AG04449 (cell line): ENCODE measurements around the gene C10orf143.
"Not testable (repeated sequence)": the region's sequence is repeated elsewhere in the genome, so short reads cannot be mapped to it uniquely, and the experiment has no call there.

Experiments used
- CTCF ChIA-PET: fragments of 350-600 bp; formaldehyde crosslinking; extraction: SDS; loops from one replicate; lab custom pipeline; 2021; ENCODE audit warnings: antibody characterized with exemption; lab: Yijun Ruan, JAX
- POLR2A ChIA-PET: fragments of 400-600, 350-600 bp; formaldehyde crosslinking; extraction: SDS; loops from one replicate; lab custom pipeline; 2020; ENCODE audit warnings: antibody characterized with exemption, inconsistent platforms; lab: Yijun Ruan, JAX
- DNase-seq: peaks from one replicate; pipeline ENCODE4 v3.0.0-alpha.2; 2010; ENCODE audit warnings: low read depth, low spot score
- H3K4me3 ChIP-seq: 2 replicates; pipeline ENCODE4 v1.5.1; 2011; ENCODE audit warnings: low read depth, mild to moderate bottlenecking, control low read depth, low read length
- TF ChIP-seq, protein P1 (sequence below): IDR thresholded peaks from one replicate; pipeline ENCODE4 v1.5.1; 2011; ENCODE audit warnings: mild to moderate bottlenecking, moderate library complexity, low read length, control low read depth, inconsistent platforms; ENCODE audit not compliant: insufficient read depth; ENCODE audit errors: missing control alignments

The C10orf143 gene

DNA sequence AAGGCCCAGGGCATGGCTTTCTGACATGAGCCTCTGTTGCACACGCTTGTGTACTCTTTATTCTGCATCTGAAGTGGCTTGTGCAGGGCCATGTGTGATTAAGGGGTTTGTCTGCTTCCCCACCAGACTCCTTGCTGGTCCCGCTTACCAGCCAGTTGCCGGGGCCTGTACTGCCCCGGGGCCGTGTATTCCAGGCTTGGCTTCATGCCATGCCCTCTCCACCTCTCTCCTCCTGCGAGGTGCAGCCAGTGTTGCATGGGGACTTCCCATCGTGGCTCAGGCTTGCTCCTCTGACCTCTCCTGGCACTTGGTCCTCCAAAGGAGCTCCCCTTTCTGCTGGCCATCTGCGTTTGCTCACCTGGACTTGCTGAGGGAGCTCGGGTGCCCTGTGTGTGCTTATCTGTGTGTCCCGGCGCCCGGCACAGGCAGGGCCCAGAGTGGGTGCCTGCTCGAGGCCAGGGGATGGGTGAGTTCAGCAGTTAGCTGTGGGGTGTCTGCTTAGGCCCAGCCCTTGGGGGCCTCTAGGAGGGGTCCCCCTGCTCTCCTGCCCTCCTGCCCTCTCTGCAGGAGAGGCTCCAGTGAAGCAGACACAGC, 11.0 kb upstream of the C10orf143 start:
- no peak overlapping the region for H3K4me3 ChIP-seq
- ChIA-PET POLR2A (no interaction called here), CTCF (interaction anchor here (1.7 kb wide), 1 partner anchor 11 kb away, joined by 7 read pairs; the partner anchor contains the start of gene C10orf143)
- no peak for DNase-seq
- TF ChIP-seq, protein P1, sequence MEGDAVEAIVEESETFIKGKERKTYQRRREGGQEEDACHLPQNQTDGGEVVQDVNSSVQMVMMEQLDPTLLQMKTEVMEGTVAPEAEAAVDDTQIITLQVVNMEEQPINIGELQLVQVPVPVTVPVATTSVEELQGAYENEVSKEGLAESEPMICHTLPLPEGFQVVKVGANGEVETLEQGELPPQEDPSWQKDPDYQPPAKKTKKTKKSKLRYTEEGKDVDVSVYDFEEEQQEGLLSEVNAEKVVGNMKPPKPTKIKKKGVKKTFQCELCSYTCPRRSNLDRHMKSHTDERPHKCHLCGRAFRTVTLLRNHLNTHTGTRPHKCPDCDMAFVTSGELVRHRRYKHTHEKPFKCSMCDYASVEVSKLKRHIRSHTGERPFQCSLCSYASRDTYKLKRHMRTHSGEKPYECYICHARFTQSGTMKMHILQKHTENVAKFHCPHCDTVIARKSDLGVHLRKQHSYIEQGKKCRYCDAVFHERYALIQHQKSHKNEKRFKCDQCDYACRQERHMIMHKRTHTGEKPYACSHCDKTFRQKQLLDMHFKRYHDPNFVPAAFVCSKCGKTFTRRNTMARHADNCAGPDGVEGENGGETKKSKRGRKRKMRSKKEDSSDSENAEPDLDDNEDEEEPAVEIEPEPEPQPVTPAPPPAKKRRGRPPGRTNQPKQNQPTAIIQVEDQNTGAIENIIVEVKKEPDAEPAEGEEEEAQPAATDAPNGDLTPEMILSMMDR, result no peak

DNA sequence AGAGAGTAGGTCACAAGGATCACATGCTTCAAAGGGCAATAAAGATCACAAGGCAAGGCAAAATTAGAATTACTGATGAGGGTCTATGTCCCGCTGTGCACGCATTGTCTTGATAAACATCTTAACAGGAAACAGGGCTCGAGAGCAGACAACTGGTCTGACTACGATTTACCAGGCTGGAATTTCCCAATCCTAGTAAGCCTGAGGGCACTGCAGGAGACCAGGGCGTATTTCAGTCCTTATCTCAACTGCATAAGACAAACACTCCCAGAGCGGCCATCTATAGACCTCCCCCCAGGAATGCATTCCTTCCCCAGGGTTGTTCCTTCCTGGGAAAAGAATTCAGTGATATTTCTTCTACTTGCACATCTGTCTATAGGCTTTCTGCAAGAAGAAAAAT, 6.9 kb upstream of the C10orf143 start:
- DNase-seq, H3K4me3 ChIP-seq, POLR2A ChIA-PET: not testable (repeated sequence)
- CTCF ChIA-PET, result interaction anchor here (2.4 to 2.5 kb wide), 2 partner anchors 9 to 11 kb away, joined by 7 to 16 read pairs; no protein-coding TSS in a partner anchor

DNA sequence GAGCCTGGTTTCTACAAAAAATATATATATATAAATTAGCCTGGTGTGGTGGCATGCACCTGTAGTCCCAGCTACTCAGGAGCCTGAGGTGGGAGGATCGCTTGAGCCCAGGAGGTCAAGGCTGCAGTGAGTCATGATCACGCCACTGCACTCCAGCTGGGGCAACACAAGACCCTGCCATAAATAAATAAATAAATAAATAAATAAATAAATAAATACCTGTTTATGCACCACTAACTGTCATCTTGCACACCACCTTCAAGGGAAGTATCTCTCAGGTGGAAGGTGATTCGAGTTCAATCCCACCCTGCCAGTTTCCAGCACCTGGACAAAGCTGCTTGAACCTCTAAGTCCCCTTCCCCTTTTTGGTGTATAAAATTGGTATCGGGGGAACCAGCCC, 6.3 kb upstream of the C10orf143 start:
- H3K4me3 ChIP-seq, POLR2A ChIA-PET, DNase-seq: not testable (repeated sequence)
- CTCF ChIA-PET, result interaction anchor here (1.0 to 2.5 kb wide), 3 partner anchors 9 to 73 kb away, joined by 3 to 16 read pairs (median 7); no protein-coding TSS in a partner anchor

DNA sequence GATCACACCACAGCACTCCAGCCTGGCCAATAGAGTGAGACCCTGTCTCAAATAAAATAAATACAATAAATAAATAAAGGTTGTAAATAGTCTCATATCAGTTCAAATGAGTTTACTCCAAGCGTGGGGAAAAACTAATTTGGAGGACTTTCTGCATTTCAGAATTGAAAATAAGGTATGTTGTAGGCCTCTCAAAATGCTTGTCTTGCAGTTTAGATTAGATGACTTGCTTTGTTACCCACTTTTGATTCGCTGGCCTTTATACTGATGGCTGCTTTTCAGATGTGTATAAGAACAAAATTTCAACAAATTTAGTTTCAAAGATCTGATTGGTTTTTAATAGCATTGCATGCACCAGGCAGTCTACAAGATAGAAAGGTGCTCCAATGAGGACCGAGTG, 2.2 kb upstream of the C10orf143 start:
- TF ChIP-seq, protein P1, result no peak

DNA sequence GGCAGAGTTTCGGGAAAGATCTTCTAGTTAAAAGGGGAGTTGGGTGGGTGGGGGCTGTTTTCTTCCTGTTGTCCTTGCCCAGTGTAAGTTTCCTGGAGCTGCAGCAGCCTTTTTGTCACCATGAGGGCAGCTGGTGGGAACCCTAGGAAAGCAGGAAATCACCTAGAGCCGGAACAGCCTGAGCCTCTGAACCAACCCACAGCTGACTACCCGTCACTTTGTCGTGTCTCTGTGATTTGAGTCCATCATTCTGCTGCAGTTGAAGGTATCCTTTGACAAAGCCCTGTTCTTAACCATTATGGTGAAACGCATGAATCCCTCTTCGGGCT, 1.2 kb upstream of the C10orf143 start:
- ChIA-PET CTCF (interaction anchor here (1.4 to 4.4 kb wide), 6 partner anchors 10 to 223 kb away, joined by 3 to 72 read pairs (median 8); partner anchors contain the start of gene GLRX3), POLR2A (interaction anchor here (1.1 to 2.9 kb wide), 3 partner anchors 25 to 258 kb away, joined by 3 to 45 read pairs (median 6); partner anchors contain the start of gene GLRX3)
- TF ChIP-seq, protein P1, result no peak
- DNase-seq, result no peak
- peak overlapping the region; percentile 96 for H3K4me3 ChIP-seq

More for the DNA sequence above, 2.2 kb upstream of the C10orf143 start:
- CTCF ChIA-PET, result interaction anchor here (1.4 to 4.4 kb wide), 4 partner anchors 14 to 19 kb away, joined by 4 to 72 read pairs (median 9); no protein-coding TSS in a partner anchor
- no peak for DNase-seq
- no peak overlapping the region for H3K4me3 ChIP-seq
- POLR2A ChIA-PET, result no interaction called here

DNA sequence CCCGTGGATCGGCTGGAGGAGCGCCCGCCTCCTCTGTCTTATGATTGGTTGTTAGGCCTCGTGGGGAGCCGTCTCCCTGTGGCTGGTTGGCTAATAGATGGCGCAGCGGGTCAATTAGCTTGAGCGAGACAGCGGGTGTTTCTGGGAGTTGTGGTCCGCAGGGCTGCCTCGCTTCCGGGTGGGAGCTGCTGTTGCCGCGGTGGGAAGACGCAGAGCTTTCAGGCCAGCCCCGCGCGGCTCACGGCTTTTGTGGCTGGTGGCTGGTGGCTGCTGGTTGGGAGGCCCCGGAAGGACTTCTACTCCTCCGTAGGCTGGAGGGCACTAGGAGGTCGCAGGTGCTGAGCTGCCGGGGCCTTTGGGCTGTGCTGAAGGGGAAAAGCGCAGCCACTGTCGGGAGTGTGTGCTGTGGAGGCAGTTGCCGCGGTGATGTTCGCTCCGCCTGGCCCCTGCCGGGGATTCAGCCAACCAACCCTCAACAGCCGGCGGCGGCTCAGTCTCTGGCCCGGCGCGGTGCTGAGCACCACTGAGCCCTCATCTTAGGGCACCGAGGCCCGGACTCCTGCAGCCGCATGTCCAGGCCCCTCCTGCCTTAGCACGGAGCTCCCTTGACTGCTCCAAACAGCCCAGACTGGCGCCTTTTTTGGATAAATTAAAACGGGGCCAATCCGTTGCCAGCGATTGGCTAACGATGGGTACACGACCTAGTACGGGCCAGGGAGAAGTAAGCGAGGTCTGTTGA, 652 bp upstream of the C10orf143 start:
- TF ChIP-seq, protein P1, result no peak
- POLR2A ChIA-PET, result interaction anchor here (0.6 to 2.9 kb wide), 7 partner anchors 13 to 1121 kb away, joined by 3 to 45 read pairs (median 4); partner anchors contain the start of gene GLRX3
- CTCF ChIA-PET, result interaction anchor here (0.7 to 4.4 kb wide), 13 partner anchors 10 to 1900 kb away, joined by 3 to 72 read pairs (median 7); partner anchors contain the start of gene GLRX3
- peak overlapping the region; percentile 96 for H3K4me3 ChIP-seq
- peak; percentile 86 for DNase-seq

DNA sequence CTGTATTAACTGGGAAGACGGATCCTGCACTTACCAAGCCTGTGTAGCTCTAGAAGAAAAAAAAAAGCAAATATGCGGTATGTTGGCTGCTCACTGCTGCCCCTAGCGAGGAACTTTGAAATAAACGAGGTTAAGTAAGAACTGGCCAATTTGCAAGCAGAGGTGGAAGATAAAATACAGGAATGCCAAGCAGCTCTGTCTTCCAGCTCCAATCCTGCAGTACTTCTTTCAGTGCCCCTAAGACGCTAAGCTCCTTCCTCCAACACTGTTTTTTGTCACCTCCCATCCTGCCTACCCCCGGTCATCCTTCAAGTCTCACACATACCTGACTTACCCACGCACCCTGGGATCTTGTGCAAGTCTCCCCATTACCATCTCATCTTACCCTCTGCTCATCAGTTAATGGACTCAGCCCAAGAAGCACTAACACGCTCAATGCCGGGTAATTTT, 809 bp downstream of the C10orf143 start:
- ChIA-PET POLR2A (interaction anchor here (0.8 to 2.9 kb wide), 4 partner anchors 21 to 643 kb away, joined by 3 to 45 read pairs (median 4); partner anchors contain the start of genes GLRX3 and MGMT), CTCF (interaction anchor here (0.6 to 4.4 kb wide), 29 partner anchors 9 to 1898 kb away, joined by 3 to 72 read pairs (median 4); partner anchors contain the start of gene GLRX3)
- TF ChIP-seq, protein P1, result peak; percentile 68
- peak overlapping the region; percentile 96 for H3K4me3 ChIP-seq
- DNase-seq, result peak; percentile 60
